Thymus (tissue), 11 donors: ENCODE measurements around the gene LPIN1. TPM values are rescaled to one million over a fixed set of nuclear protein-coding genes. Genes with fewer than 3 reads are reported as not detected.
"Not testable (repeated sequence)": the region's sequence is repeated elsewhere in the genome, so short reads cannot be mapped to it uniquely, and the experiment has no call there.

Source experiments
- DNase-seq, 9 donors: peaks; one replicate each; pipeline ENCODE4 v3.0.0-alpha.2; 2013; ENCODE audit warnings: low spot score in 9 of 9, low read depth in 6 of 9, missing footprints in 1 of 9
- H3K27ac ChIP-seq, 2 donors: one replicate each; pipeline ENCODE4 v1.5.1; 2013; ENCODE audit warnings: control low read depth in 1 of 2, low read depth in 1 of 2, low read length in 1 of 2, mild to moderate bottlenecking in 1 of 2, moderate library complexity in 1 of 2
- H3K27me3 ChIP-seq, 2 donors: one replicate each; pipeline ENCODE4 v1.5.1; 2013; ENCODE audit warnings: low read length in 1 of 2; ENCODE audit not compliant: control insufficient read depth in 2 of 2, insufficient read depth in 1 of 2
- H3K36me3 ChIP-seq, 2 donors: one replicate each; pipeline ENCODE4 v1.5.1; 2013; ENCODE audit warnings: low read length in 1 of 2, mild to moderate bottlenecking in 1 of 2, moderate library complexity in 1 of 2; ENCODE audit not compliant: control insufficient read depth in 2 of 2, insufficient read depth in 2 of 2
- H3K4me1 ChIP-seq, 2 donors: one replicate each; pipeline ENCODE4 v1.5.1; 2013; ENCODE audit warnings: low read length in 2 of 2; ENCODE audit not compliant: control insufficient read depth in 2 of 2, insufficient read depth in 2 of 2
- H3K4me3 ChIP-seq, 2 donors: one replicate each; pipeline ENCODE4 v1.5.1; 2013; ENCODE audit warnings: low read length in 2 of 2, control low read depth in 1 of 2, mild to moderate bottlenecking in 1 of 2
- H3K9me3 ChIP-seq, 2 donors: one replicate each; pipeline ENCODE4 v1.5.1; 2013; ENCODE audit warnings: low read length in 1 of 2, mild to moderate bottlenecking in 1 of 2; ENCODE audit not compliant: control insufficient read depth in 2 of 2, insufficient read depth in 1 of 2
- WGBS: extraction: QIAGEN DNeasy Blood & Tissue Kit; methylation state at CpG from one replicate; pipeline ENCODE4 v1.1.7; 2013; 5-methylcytosine and 5-hydroxymethylcytosine counted together
- polyA plus RNA-seq: library from polyadenylated mRNA; stranded (reverse); fragments of 200-250 nt; gene quantifications from one replicate; pipeline ENCODE4 v1.2.3, GENCODE V29; 2013
- total RNA-seq: library from RNA; stranded (reverse); fragments of 120-200 nt; gene quantifications from one replicate; pipeline ENCODE4 v1.2.4, GENCODE V29; 2013
- donor health status: healthy.

The LPIN1 gene
- total and polyA plus RNA-seq, 2 donors: 15.6 to 46.6 TPM

DNA sequence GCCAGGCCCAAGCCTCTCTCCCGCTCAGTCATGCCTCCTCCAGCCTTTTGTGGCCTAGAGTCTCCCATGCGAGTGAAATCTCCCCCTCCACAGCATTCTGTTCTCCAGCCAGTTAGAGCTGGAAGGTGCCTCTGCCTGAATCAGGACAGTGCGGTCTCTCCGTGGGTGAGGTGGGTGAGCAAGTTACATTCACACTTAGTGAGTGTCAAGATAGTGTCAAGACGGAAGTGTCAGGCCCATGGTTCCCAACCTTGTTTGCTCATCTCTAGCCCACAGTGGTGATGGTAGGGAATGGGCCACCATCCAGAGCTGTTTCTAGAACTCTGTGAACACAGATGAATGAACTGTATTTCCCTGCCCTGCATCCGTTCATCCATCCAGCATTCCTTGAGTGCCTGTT lies 59.5 kb downstream of the LPIN1 start:
- no peak for DNase-seq
- Histone ChIP-seq H3K27ac (no peak overlapping the region), H3K4me1 (no peaks in the 10 kb centered on the region), H3K4me3 (no peak overlapping the region), H3K27me3 (no peaks in the 10 kb centered on the region), H3K36me3 (peaks cover 44 to 48% of the 10 kb centered on the region in 2 donors), H3K9me3 (no peaks in the 10 kb centered on the region)
- WGBS: 98% methylated on average over 6 of the region's 6 CpGs

GRCh38 chr2:11807156-11808015 lies 61.0 kb downstream of the LPIN1 start:
- no peak overlapping the region for H3K27ac ChIP-seq
- no peak for DNase-seq
- no peaks in the 10 kb centered on the region for H3K27me3 ChIP-seq
- no peak overlapping the region for H3K4me3 ChIP-seq
- WGBS: 94% methylated on average over 11 of the region's 11 CpGs
- no peaks in the 10 kb centered on the region for H3K9me3 ChIP-seq
- peaks cover 50 to 52% of the 10 kb centered on the region in 2 donors for H3K36me3 ChIP-seq
- H3K4me1 ChIP-seq: no peaks in the 10 kb centered on the region

DNA sequence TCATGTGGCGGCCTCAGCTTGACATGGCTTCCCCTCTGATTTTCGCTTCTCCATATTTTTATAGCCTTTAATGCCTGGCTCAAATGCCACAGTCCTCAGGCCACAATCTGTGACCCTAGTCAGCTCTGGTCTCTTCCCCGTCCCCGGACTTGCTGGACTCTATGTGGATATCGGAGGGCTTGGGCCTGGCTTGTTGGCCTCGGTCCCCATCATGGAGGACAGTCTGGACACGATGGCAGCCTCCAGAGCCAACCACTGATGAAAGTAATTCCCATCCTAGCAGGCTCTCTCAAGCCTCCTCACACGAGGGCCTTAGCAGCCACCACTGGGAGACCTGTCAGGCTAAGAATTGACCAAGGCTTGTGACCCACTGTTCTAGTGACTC lies 61.6 kb downstream of the LPIN1 start:
- Histone ChIP-seq H3K4me1 (no peaks in the 10 kb centered on the region), H3K4me3 (no peak overlapping the region), H3K27me3 (no peaks in the 10 kb centered on the region), H3K36me3 (peaks cover 51% of the 10 kb centered on the region in 2 donors), H3K27ac (no peak overlapping the region), H3K9me3 (no peaks in the 10 kb centered on the region)
- no peak for DNase-seq
- 98% methylated on average over 8 of the region's 8 CpGs for WGBS

GRCh38 chr2:11809586-11810236 lies 63.3 kb downstream of the LPIN1 start:
- Histone ChIP-seq H3K36me3 (peaks cover 36 to 39% of the 10 kb centered on the region in 2 donors), H3K4me1 (no peaks in the 10 kb centered on the region), H3K27ac (no peak overlapping the region), H3K4me3 (no peak overlapping the region), H3K27me3 (no peaks in the 10 kb centered on the region), H3K9me3 (no peaks in the 10 kb centered on the region)
- WGBS: 98% methylated on average over 12 of the region's 12 CpGs
- no peak for DNase-seq

- no peaks in the 10 kb centered on the region for H3K9me3 ChIP-seq
- no peak for DNase-seq
- H3K4me1 ChIP-seq: no peaks in the 10 kb centered on the region
- 98% methylated on average over 12 of the region's 12 CpGs for WGBS
- H3K27me3 ChIP-seq: no peaks in the 10 kb centered on the region
- no peak overlapping the region for H3K27ac ChIP-seq
- H3K36me3 ChIP-seq: peaks cover 36 to 38% of the 10 kb centered on the region in 2 donors
- H3K4me3 ChIP-seq: no peak overlapping the region
Observed at GRCh38 chr2:11810237-11810977, 64.0 kb downstream of the LPIN1 start.

- no peak overlapping the region for H3K4me3 ChIP-seq
- H3K9me3 ChIP-seq: no peaks in the 10 kb centered on the region
- no peak overlapping the region for H3K27ac ChIP-seq
- no peaks in the 10 kb centered on the region for H3K4me1 ChIP-seq
- H3K27me3 ChIP-seq: no peaks in the 10 kb centered on the region
- 96% methylated on average over 6 of the region's 6 CpGs for WGBS
- no peak for DNase-seq
- H3K36me3 ChIP-seq: peaks cover 36% of the 10 kb centered on the region in 2 donors
Observed at GRCh38 chr2:11811036-11811654, 64.7 kb downstream of the LPIN1 start.

DNA sequence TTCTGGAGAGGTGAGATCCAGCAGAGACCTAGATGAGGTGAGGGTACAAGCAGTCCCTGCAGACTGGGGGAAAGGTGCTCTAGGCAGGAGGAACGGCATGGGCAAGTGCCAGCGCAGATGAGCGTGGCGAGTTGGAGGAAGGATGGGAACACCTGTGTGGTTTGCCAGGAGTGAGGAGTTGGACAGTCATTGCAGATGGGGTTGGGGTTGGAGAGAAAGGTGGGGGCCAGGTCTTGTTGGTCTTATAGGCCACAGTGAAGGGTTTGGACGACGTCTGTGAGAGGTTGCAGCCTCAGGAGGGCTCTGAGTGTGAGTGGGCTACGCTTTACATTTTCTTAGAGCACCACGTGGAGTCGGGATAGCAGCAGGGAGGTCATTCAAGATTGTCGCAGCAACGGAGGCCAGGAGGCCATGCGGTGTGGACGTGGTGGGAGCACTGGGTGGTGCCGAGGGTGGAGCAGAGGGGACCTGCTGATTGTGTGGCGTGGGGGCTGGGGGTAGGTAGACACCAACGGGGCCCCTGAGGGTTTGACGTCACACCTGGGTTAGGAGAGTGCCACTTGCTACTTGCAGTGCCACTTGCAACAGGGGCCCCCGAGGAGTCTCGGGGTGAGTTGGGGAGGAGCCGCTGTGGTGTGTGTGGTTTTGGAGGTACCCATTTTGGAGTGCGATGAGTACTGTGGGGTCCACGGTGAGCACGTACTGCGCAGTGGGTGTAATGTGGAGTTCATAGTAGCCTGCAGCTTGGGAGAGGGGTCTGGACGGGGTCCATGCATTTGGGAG lies 66.2 kb downstream of the LPIN1 start:
- 97% methylated on average over 25 of the region's 25 CpGs for WGBS
- peaks cover 31 to 37% of the 10 kb centered on the region in 2 donors for H3K36me3 ChIP-seq

DNA sequence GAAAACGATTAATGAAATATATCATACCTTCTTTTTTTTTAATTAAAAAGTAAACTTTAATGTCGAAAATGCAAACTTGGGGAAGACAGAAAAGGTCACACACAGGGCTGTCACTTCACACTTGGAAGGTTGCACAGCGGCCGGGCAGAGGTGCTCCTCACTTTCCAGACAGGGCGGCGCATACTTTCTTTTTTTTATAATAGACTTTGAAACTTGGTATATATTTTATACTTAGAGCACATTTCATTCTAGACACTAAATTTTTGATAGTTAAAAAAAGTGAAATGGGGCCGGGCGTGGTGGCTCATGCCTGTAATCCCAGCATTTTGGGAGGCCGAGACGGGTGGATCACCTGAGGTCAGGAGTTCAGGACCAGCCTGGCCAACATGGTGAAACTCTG lies 66.9 kb downstream of the LPIN1 start:
- not testable (repeated sequence) for H3K27me3 ChIP-seq, H3K4me1 ChIP-seq, H3K4me3 ChIP-seq, H3K27ac ChIP-seq, DNase-seq, H3K9me3 ChIP-seq
- WGBS: 97% methylated on average over 10 of the region's 10 CpGs
- H3K36me3 ChIP-seq: peaks cover 27 to 33% of the 10 kb centered on the region in 2 donors

More for the DNA sequence above, 66.2 kb downstream of the LPIN1 start:
- Histone ChIP-seq H3K4me1 (no peaks in the 10 kb centered on the region), H3K4me3 (no peak overlapping the region), H3K27ac (no peak overlapping the region), H3K9me3 (no peaks in the 10 kb centered on the region), H3K27me3 (no peaks in the 10 kb centered on the region)
- no peak for DNase-seq
